ENCODE data around the gene MAN1C1.

DNA sequence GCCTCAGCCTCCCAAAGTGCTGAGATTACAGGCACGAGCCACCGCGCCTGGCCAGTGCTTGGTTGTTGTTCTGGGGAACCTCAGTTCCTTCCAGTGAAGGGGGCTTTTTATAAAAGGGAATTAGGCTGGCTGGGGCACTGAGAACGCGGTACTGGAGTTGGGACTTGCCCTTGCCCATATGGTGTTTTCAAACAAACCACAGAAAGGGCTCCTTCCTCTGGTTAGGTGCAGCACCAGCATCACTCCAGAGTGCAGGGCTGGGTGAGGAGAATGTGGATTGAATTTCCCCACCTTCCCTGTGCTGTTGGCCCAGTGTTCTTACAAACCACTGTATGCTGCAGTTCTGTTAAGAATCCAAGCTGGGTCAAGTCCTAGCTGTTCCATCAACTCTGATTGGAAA lies 5.3 kb downstream of the MAN1C1 start:
- TF ChIP-seq CTCF (IDR thresholded peaks at IDR 0.05), result no peak
- TF ChIP-seq EZH2 (IDR thresholded peaks at IDR 0.05), result no peak
- no peak for TF ChIP-seq EZH2phosphoT487 (IDR thresholded peaks at IDR 0.05)

Measured in neural progenitor cell (in vitro differentiated cells).